DMS53 treated with DMSO at 0.1 percent for 48 hours (cell line): ENCODE results near the gene CCL22.
A peak's percentile ranks its signal among the peaks of the same experiment; 100 is the strongest.
"Not testable (repeated sequence)": the region's sequence is repeated elsewhere in the genome, so short reads cannot be mapped to it uniquely, and the experiment has no call there.

ENCODE experiments used
- DNase-seq: peaks from one replicate; lab custom pipeline; 2025; ENCODE audit not compliant: unreplicated experiment; lab: John Stamatoyannopoulos, UW

The CCL22 gene

GRCh38 chr16:57391300-57391699 lies 32.7 kb downstream of the CCL22 start:
- DNase-seq, result no peak

- DNase-seq, result no peak
These were observed 33.1 kb downstream of the CCL22 start for GRCh38 chr16:57391708-57392107.

GRCh38 chr16:57392694-57393093 lies 34.1 kb downstream of the CCL22 start:
- DNase-seq, result no peak

- no peak for DNase-seq
These were observed 35.9 kb downstream of the CCL22 start for GRCh38 chr16:57394444-57394843.

- no peak for DNase-seq
These were observed 36.4 kb downstream of the CCL22 start for GRCh38 chr16:57395026-57395425.

GRCh38 chr16:57396786-57397185 lies 38.2 kb downstream of the CCL22 start:
- no peak for DNase-seq

- not testable (repeated sequence) for DNase-seq
These were observed 38.9 kb downstream of the CCL22 start for GRCh38 chr16:57397493-57397892.

GRCh38 chr16:57401943-57402640 lies 43.5 kb downstream of the CCL22 start:
- no peak for DNase-seq

- no peak for DNase-seq
These were observed 45.6 kb downstream of the CCL22 start, which contains the start of gene CCL17 for GRCh38 chr16:57403965-57404817. Gene CCL17 (plus strand): TSS chr16:57404767. CDS start chr16:57413933, 9,166 bp downstream.

- DNase-seq, result no peak
These were observed 46.5 kb downstream of the CCL22 start for GRCh38 chr16:57405097-57405496.

GRCh38 chr16:57406881-57407280 lies 48.3 kb downstream of the CCL22 start:
- no peak for DNase-seq

- DNase-seq, result no peak
These were observed 49.2 kb downstream of the CCL22 start for GRCh38 chr16:57407521-57408353.

GRCh38 chr16:57409065-57409464 lies 50.5 kb downstream of the CCL22 start:
- DNase-seq, result no peak

- peak; percentile 14 for DNase-seq
These were observed 51.4 kb downstream of the CCL22 start for GRCh38 chr16:57409870-57410587.

- no peak for DNase-seq
These were observed 52.9 kb downstream of the CCL22 start for GRCh38 chr16:57411362-57411976.

GRCh38 chr16:57412584-57412983 lies 54.0 kb downstream of the CCL22 start:
- no peak for DNase-seq

GRCh38 chr16:57413301-57413730 lies 54.7 kb downstream of the CCL22 start:
- DNase-seq, result no peak

GRCh38 chr16:57413733-57414132 lies 55.1 kb downstream of the CCL22 start:
- DNase-seq, result no peak
